Right cardiac atrium (tissue), 5 donors: ENCODE results near the gene SH2D3A. TPM values are rescaled to one million over a fixed set of nuclear protein-coding genes. Genes with fewer than 3 reads are reported as not detected.
A peak's percentile ranks its signal among the peaks of the same experiment; 100 is the strongest.

Source experiments
- ATAC-seq, 2 donors: fragments of 200-7000 bp; cut with Tn5 transposase; one replicate each; pipeline versions ENCODE4 v1.8.0 to v1.9.1; 2020; ENCODE audit warnings: moderate library complexity in 2 of 2, mild to moderate bottlenecking in 1 of 2
- DNase-seq, 3 donors: peaks; one replicate each; pipeline ENCODE4 v3.0.0-alpha.2; 2020
- H3K27ac ChIP-seq: one replicate; pipeline ENCODE4 v1.5.1; 2013; ENCODE audit warnings: mild to moderate bottlenecking, low read length, control low read depth, moderate library complexity
- H3K27me3 ChIP-seq: one replicate; pipeline ENCODE4 v1.6.1; 2013; ENCODE audit not compliant: control insufficient read depth, insufficient read depth
- H3K4me1 ChIP-seq: one replicate; pipeline ENCODE4 v1.6.1; 2013; ENCODE audit warnings: low read length; ENCODE audit not compliant: control insufficient read depth, insufficient read depth
- H3K4me3 ChIP-seq: one replicate; pipeline ENCODE4 v1.5.1; 2013; ENCODE audit warnings: low read length, control low read depth
- H3K9me3 ChIP-seq: one replicate; pipeline ENCODE4 v1.6.1; 2013; ENCODE audit warnings: low read length; ENCODE audit not compliant: control insufficient read depth
- WGBS: extraction: QIAGEN DNeasy Blood & Tissue Kit; methylation state at CpG from one replicate; pipeline ENCODE4 v1.1.7; 2013; 5-methylcytosine and 5-hydroxymethylcytosine counted together
- intact Hi-C, 4 donors: fragments of 100-400 bp; cut with DNase I; formaldehyde crosslinking; loops; one replicate each; pipeline versions ENCODE4 v1.11.0 to v1.14.0; 2022 to 2023
- long read RNA-seq, 4 donors: library from polyadenylated mRNA; unstranded; transcript quantifications; one replicate each; pipeline ENCODE4 v2.0.0, GENCODE V29; 2020 to 2021
- polyA plus RNA-seq: library from polyadenylated mRNA; stranded (reverse); fragments of 200-250 nt; gene quantifications from one replicate; pipeline ENCODE4 v1.2.3, GENCODE V29; 2013
- total RNA-seq, 4 donors: library from RNA; stranded (reverse); fragmentation: NEBNext Ultra II Directional; extraction: Animal tissue kit (Norgen Biotek cat#: 25700); gene quantifications; one replicate each; pipeline ENCODE4 v1.2.1, GENCODE V29; 2021
- donor health status: healthy with polysubstance abuse.
- donor health status: DM: no; HTN: yes; CAD: no.
- donor health status: DM: no; HTN: no; CAD: no.
- donor health status: DM: no; HTN: yes; CAD: no; lungs with severe emphysema.
- donor health status: DM: yes; HTN: yes; CAD: no.

The SH2D3A gene
- total RNA-seq = under 1 TPM in 2 of 4 donors, not detected in 2; 0.09 to 0.25 TPM
- 0.54 TPM for polyA plus RNA-seq
- long read RNA-seq, donor 1 = 0 reads
- long read RNA-seq, donor 2 = 0 reads
- long read RNA-seq, donor 3 = 0 reads
- long read RNA-seq, donor 4 = 0 reads

GRCh38 chr19:6767357-6768235 lies at the start of gene SH2D3A:
SH2D3A (minus strand) TSS chr19:6767435; CDS start chr19:6763748, 3,687 bp downstream.
- 3% methylated on average over 47 of the region's 47 CpGs for WGBS
- H3K4me1 ChIP-seq = peaks cover 2% of the 10 kb centered on the region
- intact Hi-C loops = no loop called here
- H3K27ac ChIP-seq = no peak within 1 kb of the TSS
- H3K27me3 ChIP-seq = peaks cover 3% of the 10 kb centered on the region
- DNase-seq = peak; percentile 61 to 84 (median 82)
- H3K4me3 ChIP-seq = peak within 1 kb of the TSS; percentile 12
- ATAC-seq = peak; percentile 76 to 82
- H3K9me3 ChIP-seq = no peaks in the 10 kb centered on the region

GRCh38 chr19:6813659-6814058 lies 46.4 kb upstream of the SH2D3A start:
- no peaks in the 10 kb centered on the region for H3K27me3 ChIP-seq
- H3K27ac ChIP-seq = no peak overlapping the region
- intact Hi-C loops = no loop called here
- DNase-seq (no peak), ATAC-seq (no peak)
- no peaks in the 10 kb centered on the region for H3K9me3 ChIP-seq
- H3K4me1 ChIP-seq = no peaks in the 10 kb centered on the region
- no peak overlapping the region for H3K4me3 ChIP-seq
- WGBS = 84% methylated on average over 4 of the region's 4 CpGs

GRCh38 chr19:6812612-6813011 lies 45.4 kb upstream of the SH2D3A start:
- intact Hi-C loops = no loop called here
- no peak for DNase-seq
- Histone ChIP-seq H3K27me3 (no peaks in the 10 kb centered on the region), H3K27ac (no peak overlapping the region), H3K4me3 (no peak overlapping the region), H3K4me1 (no peaks in the 10 kb centered on the region), H3K9me3 (no peaks in the 10 kb centered on the region)
- 87% methylated on average over 2 of the region's 2 CpGs for WGBS
- no peak for ATAC-seq

DNA sequence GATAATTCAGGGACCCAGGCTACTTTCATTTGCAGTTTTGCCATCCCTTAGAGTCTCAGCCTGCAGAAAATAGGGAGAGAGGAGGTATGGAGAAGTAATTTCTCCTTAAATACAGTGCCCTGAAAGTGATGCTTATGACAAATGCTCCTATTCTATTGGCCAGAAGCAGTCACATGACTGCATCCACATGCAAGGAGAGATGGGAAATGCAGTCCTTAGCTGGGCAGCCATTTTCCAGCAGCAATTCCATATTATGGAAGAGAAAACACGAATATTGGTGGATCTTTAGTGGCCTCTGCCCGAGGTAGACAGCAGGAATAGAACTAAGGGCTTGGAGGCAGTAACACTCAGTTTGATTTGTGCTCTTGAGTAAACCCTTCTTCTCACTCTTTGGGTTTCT lies 44.7 kb upstream of the SH2D3A start:
- DNase-seq (no peak), ATAC-seq (no peak)
- Histone ChIP-seq H3K27ac (no peak overlapping the region), H3K4me3 (no peak overlapping the region), H3K9me3 (no peaks in the 10 kb centered on the region), H3K27me3 (no peaks in the 10 kb centered on the region), H3K4me1 (no peaks in the 10 kb centered on the region)
- 33% methylated on average over 2 of the region's 2 CpGs for WGBS
- intact Hi-C loops = no loop called here

GRCh38 chr19:6811378-6811777 lies 44.1 kb upstream of the SH2D3A start:
- no peaks in the 10 kb centered on the region for H3K4me1 ChIP-seq
- no peaks in the 10 kb centered on the region for H3K9me3 ChIP-seq
- intact Hi-C loops = no loop called here
- no peak overlapping the region for H3K27ac ChIP-seq
- DNase-seq = no peak
- 80% methylated on average over 3 of the region's 3 CpGs for whole genome bisulfite sequencing
- H3K27me3 ChIP-seq = no peaks in the 10 kb centered on the region
- H3K4me3 ChIP-seq = no peak overlapping the region
- ATAC-seq = no peak

GRCh38 chr19:6809262-6809661 lies 42.0 kb upstream of the SH2D3A start:
- DNase-seq (no peak), ATAC-seq (no peak)
- Histone ChIP-seq H3K4me3 (no peak overlapping the region), H3K4me1 (no peaks in the 10 kb centered on the region), H3K9me3 (no peaks in the 10 kb centered on the region), H3K27ac (no peak overlapping the region), H3K27me3 (no peaks in the 10 kb centered on the region)
- intact Hi-C loops = no loop called here
- WGBS = 68% methylated on average over 4 of the region's 4 CpGs

GRCh38 chr19:6808494-6808893 lies 41.3 kb upstream of the SH2D3A start:
- ATAC-seq = no peak
- no peak overlapping the region for H3K27ac ChIP-seq
- H3K4me3 ChIP-seq = no peak overlapping the region
- intact Hi-C loops = no loop called here
- no peaks in the 10 kb centered on the region for H3K4me1 ChIP-seq
- 98% methylated on average over 1 of the region's 1 CpG for WGBS
- no peaks in the 10 kb centered on the region for H3K27me3 ChIP-seq
- no peaks in the 10 kb centered on the region for H3K9me3 ChIP-seq
- no peak for DNase-seq

DNA sequence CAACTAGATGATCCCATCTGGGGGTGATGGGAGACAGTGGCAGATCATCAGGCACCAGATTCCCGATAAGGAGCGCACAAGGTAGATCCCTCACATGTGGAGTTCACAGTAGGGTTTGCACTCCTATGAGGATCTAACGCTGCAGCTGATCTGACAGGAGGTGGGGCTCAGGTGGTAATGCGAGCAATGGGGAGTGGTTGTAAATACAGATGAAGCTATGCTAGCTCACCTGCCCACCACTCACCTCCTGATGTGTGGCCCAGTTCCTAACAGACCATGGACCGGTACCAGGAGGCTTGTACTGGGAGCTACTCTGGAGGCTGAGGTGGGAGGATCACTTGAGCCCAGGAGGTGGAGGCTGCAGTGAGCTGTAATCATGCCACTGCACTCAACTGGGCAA lies 40.1 kb upstream of the SH2D3A start:
- Histone ChIP-seq H3K27ac (no peak overlapping the region), H3K4me3 (no peak overlapping the region), H3K27me3 (no peaks in the 10 kb centered on the region), H3K9me3 (no peaks in the 10 kb centered on the region), H3K4me1 (no peaks in the 10 kb centered on the region)
- 90% methylated on average over 5 of the region's 5 CpGs for WGBS
- ATAC-seq = no peak
- intact Hi-C loops = no loop called here
- DNase-seq = no peak

DNA sequence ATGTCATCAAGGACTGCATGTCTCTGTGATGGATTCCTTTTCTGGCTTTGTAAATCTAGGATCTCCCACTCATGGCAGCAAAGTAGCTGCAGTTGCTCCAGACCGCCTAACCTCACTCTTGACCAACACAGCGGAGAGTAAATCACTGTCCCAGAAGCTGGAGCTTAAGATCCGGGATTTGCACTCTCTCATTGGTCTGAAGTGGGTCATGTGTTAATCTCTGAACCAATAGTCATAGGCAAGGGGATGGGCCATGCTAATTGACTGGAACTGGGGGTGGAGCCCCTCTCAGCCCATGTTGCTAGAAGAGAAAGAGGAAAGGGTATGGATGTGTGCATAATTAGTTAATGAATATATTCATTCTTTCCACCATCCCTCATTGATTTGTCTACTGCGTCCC lies 39.3 kb upstream of the SH2D3A start:
- H3K27me3 ChIP-seq = no peaks in the 10 kb centered on the region
- no peak overlapping the region for H3K27ac ChIP-seq
- no peaks in the 10 kb centered on the region for H3K4me1 ChIP-seq
- WGBS = 85% methylated on average over 4 of the region's 4 CpGs
- H3K4me3 ChIP-seq = no peak overlapping the region
- no peak for ATAC-seq
- no peak for DNase-seq
- intact Hi-C loops = no loop called here
- H3K9me3 ChIP-seq = no peaks in the 10 kb centered on the region

GRCh38 chr19:6803036-6803404 lies 35.8 kb upstream of the SH2D3A start:
- no peaks in the 10 kb centered on the region for H3K9me3 ChIP-seq
- WGBS = 72% methylated on average over 8 of the region's 8 CpGs
- peak overlapping the region; percentile 32 for H3K27ac ChIP-seq
- no peak overlapping the region for H3K4me3 ChIP-seq
- DNase-seq (no peak), ATAC-seq (no peak)
- intact Hi-C loops = no loop called here
- no peaks in the 10 kb centered on the region for H3K27me3 ChIP-seq
- no peaks in the 10 kb centered on the region for H3K4me1 ChIP-seq

GRCh38 chr19:6802336-6803035 lies 35.3 kb upstream of the SH2D3A start:
- H3K4me1 ChIP-seq = no peaks in the 10 kb centered on the region
- no peaks in the 10 kb centered on the region for H3K9me3 ChIP-seq
- H3K27me3 ChIP-seq = no peaks in the 10 kb centered on the region
- 48% methylated on average over 9 of the region's 9 CpGs for WGBS
- ATAC-seq = peak; percentile 76 to 78
- DNase-seq = peak; percentile 17 to 60 (median 60)
- peak overlapping the region; percentile 32 for H3K27ac ChIP-seq
- intact Hi-C loops = no loop called here
- no peak overlapping the region for H3K4me3 ChIP-seq
